Gastroesophageal sphincter (tissue), 3 donors: ENCODE measurements around the gene ATP11A.

Experiments
- EP300 ChIP-seq: sonication (generic); formaldehyde crosslinking; IDR thresholded peaks from one replicate; pipeline ENCODE4 v1.6.1; 2017; ENCODE audit warnings: antibody characterized with exemption, mild to moderate bottlenecking
- POLR2A ChIP-seq, 2 donors: fragments of 450-650 bp; IDR thresholded peaks; one replicate each; pipeline ENCODE4 v1.6.1; 2017; ENCODE audit warnings: antibody characterized with exemption in 2 of 2, mild to moderate bottlenecking in 2 of 2, moderate library complexity in 1 of 2
- POLR2AphosphoS5 ChIP-seq: sonication (generic); formaldehyde crosslinking; IDR thresholded peaks from one replicate; pipeline ENCODE4 v1.6.1; 2017; ENCODE audit warnings: antibody characterized with exemption
- TF ChIP-seq, protein P1 (sequence below), 4 experiments: fragments of 200-600 bp in 2 of 4; fragments of 450-650 bp in 2 of 4; sonication (generic) in 1 of 4; IDR thresholded peaks; one replicate each; pipeline ENCODE4 v1.5.1; 2017 to 2019; ENCODE audit warnings: antibody characterized with exemption in 4 of 4, mild to moderate bottlenecking in 2 of 4, moderate library complexity in 2 of 4

DNA sequence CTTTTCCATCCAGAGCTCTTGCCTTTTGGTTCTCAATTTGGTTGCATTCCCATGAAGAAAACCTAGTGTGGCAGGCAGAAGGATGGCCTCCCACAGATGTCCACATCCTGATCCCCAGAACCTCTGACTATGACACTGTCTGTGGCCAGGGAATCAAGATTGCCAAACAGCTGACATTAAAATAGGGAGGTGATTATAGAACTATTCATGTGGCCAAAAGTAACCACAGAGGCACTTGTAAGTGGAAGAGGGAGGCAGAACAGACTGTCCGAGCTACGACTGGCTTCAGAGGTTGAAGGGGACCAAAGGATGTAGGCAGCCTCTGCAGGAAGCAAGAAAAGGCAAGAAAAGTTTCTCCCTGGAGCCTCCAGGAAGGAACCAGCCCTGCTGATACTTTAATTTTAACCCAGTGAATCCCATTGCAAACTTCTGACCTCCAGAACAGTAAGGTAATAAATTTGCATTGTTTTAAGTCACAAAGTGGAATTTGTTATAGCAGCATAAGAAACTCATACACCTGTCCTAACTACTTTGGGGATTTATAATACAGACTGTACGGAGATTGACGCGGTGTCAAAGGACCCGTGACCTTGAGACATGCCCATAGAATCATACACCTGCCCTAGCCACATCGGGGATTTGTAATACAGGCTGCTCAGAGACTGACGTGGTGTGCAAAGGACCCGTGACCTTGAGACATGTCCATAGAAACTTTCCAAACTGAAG, 106.5 kb downstream of the ATP11A start:
- TF ChIP-seq EP300 = no peak
- TF ChIP-seq, protein P1, sequence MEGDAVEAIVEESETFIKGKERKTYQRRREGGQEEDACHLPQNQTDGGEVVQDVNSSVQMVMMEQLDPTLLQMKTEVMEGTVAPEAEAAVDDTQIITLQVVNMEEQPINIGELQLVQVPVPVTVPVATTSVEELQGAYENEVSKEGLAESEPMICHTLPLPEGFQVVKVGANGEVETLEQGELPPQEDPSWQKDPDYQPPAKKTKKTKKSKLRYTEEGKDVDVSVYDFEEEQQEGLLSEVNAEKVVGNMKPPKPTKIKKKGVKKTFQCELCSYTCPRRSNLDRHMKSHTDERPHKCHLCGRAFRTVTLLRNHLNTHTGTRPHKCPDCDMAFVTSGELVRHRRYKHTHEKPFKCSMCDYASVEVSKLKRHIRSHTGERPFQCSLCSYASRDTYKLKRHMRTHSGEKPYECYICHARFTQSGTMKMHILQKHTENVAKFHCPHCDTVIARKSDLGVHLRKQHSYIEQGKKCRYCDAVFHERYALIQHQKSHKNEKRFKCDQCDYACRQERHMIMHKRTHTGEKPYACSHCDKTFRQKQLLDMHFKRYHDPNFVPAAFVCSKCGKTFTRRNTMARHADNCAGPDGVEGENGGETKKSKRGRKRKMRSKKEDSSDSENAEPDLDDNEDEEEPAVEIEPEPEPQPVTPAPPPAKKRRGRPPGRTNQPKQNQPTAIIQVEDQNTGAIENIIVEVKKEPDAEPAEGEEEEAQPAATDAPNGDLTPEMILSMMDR (IDR thresholded peaks at IDR 0.05) = no peak
- TF ChIP-seq POLR2AphosphoS5 = no peak
- no peak for TF ChIP-seq POLR2A (IDR thresholded peaks at IDR 0.05)
